NCI-H1436 treated with DMSO at 0.1 percent for 48 hours (cell line): Measurements from ENCODE around the gene ARHGEF28.

Experiments used
- DNase-seq: peaks from one replicate; lab custom pipeline; 2025; lab: John Stamatoyannopoulos, UW

Gene ARHGEF28

DNA sequence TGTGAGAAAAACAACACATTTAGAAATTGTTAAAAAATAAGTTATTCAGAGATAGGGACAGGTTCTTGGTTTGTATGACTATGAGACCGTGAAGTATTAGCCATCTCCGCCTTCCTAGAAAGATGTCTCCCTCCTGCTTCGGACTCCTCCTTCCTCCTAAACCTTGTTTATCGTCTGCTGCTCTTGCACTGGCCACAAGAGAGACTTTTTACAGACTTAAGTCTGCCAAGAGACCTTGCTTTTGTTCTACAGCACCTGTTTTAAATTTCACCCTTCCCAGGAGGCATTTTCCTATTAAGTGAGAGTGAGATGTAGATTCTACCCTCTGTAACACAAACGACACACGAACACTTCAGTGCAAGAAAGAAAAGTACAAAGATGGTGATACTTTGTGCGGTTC lies 274.6 kb downstream of the ARHGEF28 start:
- DNase-seq = no peak

- no peak for DNase-seq
Observed at GRCh38 chr5:73901043-73901442, 275.0 kb downstream of the ARHGEF28 start.

- no peak for DNase-seq
Observed at GRCh38 chr5:73901455-73901854, 275.5 kb downstream of the ARHGEF28 start.

- no peak for DNase-seq
Observed at GRCh38 chr5:73902327-73903051, 276.5 kb downstream of the ARHGEF28 start.

DNA sequence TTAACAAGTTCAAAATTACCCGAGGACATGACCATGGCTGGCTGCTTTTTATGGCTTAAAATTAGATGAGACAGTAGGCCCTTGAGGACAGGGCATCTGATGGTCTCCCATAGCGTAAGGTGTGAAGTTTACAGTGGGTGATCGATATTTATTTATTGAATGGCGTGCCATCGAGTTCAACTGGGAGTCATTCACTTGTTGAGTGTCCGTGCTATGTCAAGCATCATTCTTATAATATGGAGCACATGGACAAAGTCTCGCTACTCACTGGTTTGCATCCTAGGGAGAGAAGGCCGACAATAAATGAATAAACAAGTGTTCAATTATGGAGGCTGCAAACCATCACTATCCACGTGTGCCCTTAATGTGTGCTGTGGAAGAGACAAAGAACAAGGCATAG lies 277.2 kb downstream of the ARHGEF28 start:
- DNase-seq = no peak

DNA sequence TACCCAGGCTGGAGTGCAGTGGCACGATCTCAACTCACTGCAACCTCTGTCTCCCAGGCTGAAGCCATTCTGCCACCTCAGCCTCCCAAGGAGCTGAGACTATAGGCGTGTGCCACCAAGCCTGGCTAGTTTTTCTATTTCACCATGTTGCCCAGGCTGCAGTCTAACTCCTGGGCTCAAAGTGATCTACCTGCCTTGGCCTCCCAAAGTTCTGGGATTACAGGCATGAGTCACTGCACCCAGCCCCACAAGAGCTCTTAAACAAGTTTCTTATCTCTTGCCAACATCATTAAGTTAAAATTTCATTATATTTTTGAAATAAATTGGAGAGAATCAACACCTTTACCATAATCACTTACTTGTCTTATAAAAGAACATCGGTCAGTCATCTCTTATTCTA lies 280.3 kb downstream of the ARHGEF28 start:
- DNase-seq = no peak

DNA sequence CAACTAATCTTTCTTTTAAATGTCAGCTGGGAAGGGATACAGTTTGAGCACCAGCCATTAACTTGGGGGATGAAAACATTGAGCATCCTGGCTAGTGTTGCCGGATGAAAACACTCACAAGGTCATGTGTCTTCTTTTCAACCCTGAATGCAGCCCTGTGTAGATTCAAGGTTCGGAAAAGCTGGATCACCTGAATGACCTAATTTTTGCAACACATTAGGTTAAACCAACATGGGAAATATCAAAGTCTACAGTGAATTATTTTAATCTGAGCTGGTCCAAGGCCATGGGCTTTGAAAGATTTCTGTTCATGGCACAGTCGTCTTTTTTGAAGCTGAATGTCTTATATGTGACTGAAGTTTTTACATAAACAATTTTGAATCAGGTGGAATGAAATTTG lies 281.2 kb downstream of the ARHGEF28 start:
- DNase-seq = no peak

- no peak for DNase-seq
Observed at GRCh38 chr5:73908395-73908794, 282.4 kb downstream of the ARHGEF28 start.

- DNase-seq = no peak
Observed at GRCh38 chr5:73908846-73909245, 282.9 kb downstream of the ARHGEF28 start.

- no peak for DNase-seq
Observed at GRCh38 chr5:73909474-73909873, 283.5 kb downstream of the ARHGEF28 start.

GRCh38 chr5:73911761-73912393 lies 285.9 kb downstream of the ARHGEF28 start:
- peak; percentile 58 for DNase-seq

- no peak for DNase-seq
Observed at GRCh38 chr5:73912821-73913271, 286.9 kb downstream of the ARHGEF28 start.

DNA sequence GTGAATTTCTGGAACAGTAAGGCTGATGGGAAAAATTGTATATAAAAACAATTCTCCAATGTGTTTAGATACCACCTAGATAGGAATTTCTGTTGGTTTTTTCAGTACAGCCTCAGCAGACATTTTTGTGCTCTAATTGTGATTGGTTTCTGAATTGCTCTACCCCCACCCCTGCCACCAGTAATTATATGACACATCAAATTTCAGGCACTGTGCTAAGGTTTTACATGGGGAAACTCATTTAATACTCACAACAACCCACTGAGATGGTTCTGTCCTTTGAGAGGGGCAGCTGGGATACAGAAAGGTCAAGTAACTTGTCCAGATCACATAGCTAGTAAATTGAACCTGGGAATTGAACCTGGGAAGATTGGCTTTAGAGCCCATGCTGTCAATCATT lies 288.0 kb downstream of the ARHGEF28 start:
- no peak for DNase-seq

GRCh38 chr5:73915345-73915744 lies 289.3 kb downstream of the ARHGEF28 start:
- DNase-seq = no peak

DNA sequence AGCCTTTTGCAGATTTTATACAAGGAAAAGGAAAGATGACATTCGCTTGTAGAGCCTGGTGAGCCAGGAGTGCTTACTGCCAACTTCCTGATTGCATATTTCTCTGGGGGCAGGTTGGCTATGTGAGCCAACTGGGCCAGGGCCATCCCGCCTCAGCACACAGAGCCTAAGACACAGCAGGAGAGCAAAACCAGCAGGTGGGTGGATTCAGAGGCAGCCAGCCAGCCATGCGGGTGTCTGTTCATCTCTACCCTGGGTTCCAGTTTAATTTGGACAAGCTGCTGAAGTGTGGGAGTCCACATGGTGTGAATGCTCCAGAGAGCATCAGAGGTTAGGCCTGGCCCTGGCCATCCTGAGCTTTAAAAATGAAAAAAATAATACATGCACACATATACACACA lies 291.4 kb downstream of the ARHGEF28 start:
- no peak for DNase-seq

GRCh38 chr5:73917891-73918290 lies 291.9 kb downstream of the ARHGEF28 start:
- no peak for DNase-seq

GRCh38 chr5:73918791-73919221 lies 292.8 kb downstream of the ARHGEF28 start:
- DNase-seq = no peak

GRCh38 chr5:73921741-73922140 lies 295.7 kb downstream of the ARHGEF28 start:
- DNase-seq = no peak

DNA sequence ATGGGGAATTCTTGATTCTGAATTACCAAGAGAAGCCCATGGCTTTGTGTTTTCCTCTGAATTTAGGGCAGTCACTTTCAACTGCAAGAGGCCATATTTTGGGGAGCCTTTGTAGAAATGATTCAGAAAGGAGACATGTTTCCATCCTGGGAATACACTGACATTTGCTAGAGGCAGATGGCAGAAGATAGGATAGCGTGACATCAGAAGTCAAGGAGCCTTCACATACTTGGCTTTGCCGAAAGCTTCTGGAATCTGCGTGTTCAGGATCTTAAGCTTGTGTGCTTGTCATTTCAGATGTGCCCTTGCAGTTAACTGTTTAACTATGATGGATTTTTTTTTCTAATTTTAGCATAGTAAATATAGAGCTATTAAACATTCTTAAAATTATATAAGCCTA lies 296.2 kb downstream of the ARHGEF28 start:
- no peak for DNase-seq

GRCh38 chr5:73922875-73923557 lies 297.0 kb downstream of the ARHGEF28 start:
- no peak for DNase-seq

DNA sequence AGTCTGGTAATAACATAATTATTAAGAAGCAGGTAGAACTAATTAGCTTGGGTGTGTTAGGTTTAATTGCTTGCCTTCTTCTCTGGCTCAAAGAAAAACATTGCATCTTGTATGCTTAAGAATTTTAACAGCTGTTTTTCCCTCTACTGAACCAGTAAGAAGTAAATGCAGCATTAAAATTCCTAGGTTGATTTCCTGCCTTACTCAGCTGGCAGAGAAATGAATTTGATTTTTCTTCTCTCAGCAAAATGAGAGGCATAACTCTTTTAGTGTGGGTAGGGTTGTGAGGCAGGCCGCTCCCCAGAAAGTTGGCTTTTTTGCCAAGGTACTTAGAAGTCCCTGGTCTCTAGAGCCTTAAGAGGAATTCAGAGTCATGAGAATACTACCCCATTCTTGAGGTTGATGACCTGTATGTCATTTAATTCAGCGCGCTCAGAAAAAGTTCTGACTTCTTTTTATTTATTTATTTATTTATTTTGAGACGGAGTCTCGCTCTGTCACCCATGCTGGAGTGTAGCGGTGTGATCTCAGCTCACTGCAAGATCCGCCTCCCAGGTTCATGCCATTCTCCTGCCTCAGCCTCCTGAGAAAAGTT lies 302.6 kb downstream of the ARHGEF28 start:
- no peak for DNase-seq

DNA sequence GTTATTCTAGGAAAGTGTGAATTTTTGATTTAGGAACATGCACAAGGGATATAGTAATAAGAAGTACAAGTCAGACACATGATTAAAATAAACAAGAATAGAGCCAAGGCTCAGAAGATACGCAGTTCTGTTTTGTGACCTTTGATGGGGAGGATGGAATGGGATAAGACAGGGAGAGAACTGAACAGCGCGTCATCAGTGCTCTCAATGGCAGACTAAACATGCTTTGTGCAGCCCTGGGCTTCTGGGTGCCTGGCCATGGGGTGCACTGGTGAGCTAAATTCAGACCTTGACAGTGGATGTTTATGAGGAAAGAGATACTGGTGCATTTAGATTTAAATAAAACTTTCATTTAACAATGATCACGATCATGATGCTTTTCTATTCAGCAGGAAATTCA lies 309.7 kb downstream of the ARHGEF28 start:
- DNase-seq = no peak
